ENCODE data around the gene POSTN.

The POSTN gene

GRCh38 chr13:37641391-37641790 is 42.8 kb upstream of the POSTN start:
- Histone ChIP-seq H3K9me3 (ENCODE audit: insufficient read depth, low read length) (no peaks in the 10 kb centered on the region), H3K9ac (ENCODE audit: low read length) (no peak overlapping the region), H3K27ac (ENCODE audit: low read length) (no peak overlapping the region), H3K27me3 (ENCODE audit: low read depth, low read length) (no peaks in the 10 kb centered on the region), H3K79me2 (ENCODE audit: low read length) (no peaks in the 10 kb centered on the region), H4K20me1 (ENCODE audit: insufficient read depth, low read length) (no peaks in the 10 kb centered on the region), H3K4me1 (ENCODE audit: low read length) (peaks cover 19% of the 10 kb centered on the region), H3K36me3 (replicated peaks; ENCODE audit: low read depth, low read length) (no peaks in the 10 kb centered on the region), H2AFZ (ENCODE audit: low read depth, low read length) (no peak overlapping the region), H3K4me3 (ENCODE audit: low read length) (no peak overlapping the region), H3K4me2 (ENCODE audit: low read length) (no peak overlapping the region)
- TF ChIP-seq CTCF (IDR thresholded peaks at IDR 0.05; ENCODE audit: low read depth, low read length) = no peak
- no peak for TF ChIP-seq EZH2phosphoT487 (IDR thresholded peaks at IDR 0.05; ENCODE audit: low read depth)

DNA sequence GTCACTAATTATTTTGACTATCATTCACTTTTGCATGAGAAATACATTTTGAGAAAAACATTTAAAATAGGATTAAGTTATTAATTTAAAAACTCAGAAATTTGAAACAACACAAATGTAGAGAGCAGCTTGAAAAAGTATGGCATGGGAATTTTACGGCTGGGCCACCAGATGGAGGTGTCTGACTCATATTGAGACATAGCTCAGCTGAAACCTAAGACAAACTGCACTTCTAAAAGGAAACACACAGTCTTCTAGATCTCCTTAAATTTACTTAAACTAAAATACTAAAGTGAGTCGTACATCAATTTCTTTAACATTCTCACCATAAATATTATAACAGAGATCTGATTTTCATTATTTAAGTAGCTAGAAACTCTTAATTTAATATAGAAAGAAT is 41.9 kb upstream of the POSTN start:
- no peak overlapping the region for H2AFZ ChIP-seq (ENCODE audit: low read depth, low read length)

DNA sequence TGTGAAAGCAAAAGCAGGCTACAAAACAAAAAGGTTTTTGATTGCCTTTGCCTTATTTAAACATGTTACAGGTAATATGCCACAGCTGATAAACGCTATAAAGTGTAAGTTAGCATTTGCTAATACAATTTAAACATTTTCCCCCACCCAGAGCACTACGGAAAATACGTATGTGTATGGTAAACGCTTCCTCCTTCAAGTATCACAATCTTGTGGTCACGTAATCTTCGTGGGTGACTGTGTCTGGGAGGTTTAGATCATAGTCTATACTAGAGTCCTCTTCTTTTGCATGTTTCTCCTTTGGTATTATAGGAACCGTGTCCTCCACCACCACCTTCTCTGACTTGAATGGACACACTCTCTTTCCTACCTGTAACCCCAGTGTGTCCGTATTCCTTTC is 38.1 kb upstream of the POSTN start:
- Histone ChIP-seq H2AFZ (ENCODE audit: low read depth, low read length) (peak overlapping the region; percentile 28; the same call in 1 of the 2 replicates), H3K79me2 (ENCODE audit: low read length) (no peaks in the 10 kb centered on the region), H3K4me3 (ENCODE audit: low read length) (peak overlapping the region; percentile 37), H3K4me2 (ENCODE audit: low read length) (peak overlapping the region; percentile 42), H3K27ac (ENCODE audit: low read length) (no peak overlapping the region), H3K9ac (ENCODE audit: low read length) (no peak overlapping the region), H3K36me3 (replicated peaks; ENCODE audit: low read depth, low read length) (no peaks in the 10 kb centered on the region), H3K9me3 (ENCODE audit: insufficient read depth, low read length) (no peaks in the 10 kb centered on the region), H4K20me1 (ENCODE audit: insufficient read depth, low read length) (no peaks in the 10 kb centered on the region), H3K27me3 (ENCODE audit: low read depth, low read length) (no peaks in the 10 kb centered on the region), H3K4me1 (ENCODE audit: low read length) (peaks cover 19% of the 10 kb centered on the region)
- TF ChIP-seq EZH2phosphoT487 (IDR thresholded peaks at IDR 0.05; ENCODE audit: low read depth) = no peak
- no peak for TF ChIP-seq CTCF (IDR thresholded peaks at IDR 0.05; ENCODE audit: low read depth, low read length)

More for the DNA sequence above, 41.9 kb upstream of the POSTN start:
- peak; percentile 61 for TF ChIP-seq CTCF (IDR thresholded peaks at IDR 0.05; ENCODE audit: low read depth, low read length)
- TF ChIP-seq EZH2phosphoT487 (IDR thresholded peaks at IDR 0.05; ENCODE audit: low read depth) = no peak
- H3K4me2 ChIP-seq (ENCODE audit: low read length) = no peak overlapping the region
- no peaks in the 10 kb centered on the region for H4K20me1 ChIP-seq (ENCODE audit: insufficient read depth, low read length)
- H3K36me3 ChIP-seq (replicated peaks; ENCODE audit: low read depth, low read length) = no peaks in the 10 kb centered on the region
- H3K9me3 ChIP-seq (ENCODE audit: insufficient read depth, low read length) = no peaks in the 10 kb centered on the region
- H3K79me2 ChIP-seq (ENCODE audit: low read length) = no peaks in the 10 kb centered on the region
- H3K4me1 ChIP-seq (ENCODE audit: low read length) = peaks cover 19% of the 10 kb centered on the region
- no peaks in the 10 kb centered on the region for H3K27me3 ChIP-seq (ENCODE audit: low read depth, low read length)
- no peak overlapping the region for H3K27ac ChIP-seq (ENCODE audit: low read length)
- H3K4me3 ChIP-seq (ENCODE audit: low read length) = no peak overlapping the region
- H3K9ac ChIP-seq (ENCODE audit: low read length) = no peak overlapping the region

- peaks cover 8% of the 10 kb centered on the region; the same call in 1 of the 2 replicates for H3K4me1 ChIP-seq (ENCODE audit: low read length)
- H3K4me3 ChIP-seq (ENCODE audit: low read length) = no peak overlapping the region
- no peaks in the 10 kb centered on the region for H3K27me3 ChIP-seq (ENCODE audit: low read depth, low read length)
- no peak overlapping the region for H3K4me2 ChIP-seq (ENCODE audit: low read length)
- no peak overlapping the region for H3K9ac ChIP-seq (ENCODE audit: low read length)
- H4K20me1 ChIP-seq (ENCODE audit: insufficient read depth, low read length) = no peaks in the 10 kb centered on the region
- no peaks in the 10 kb centered on the region for H3K36me3 ChIP-seq (replicated peaks; ENCODE audit: low read depth, low read length)
- H3K79me2 ChIP-seq (ENCODE audit: low read length) = no peaks in the 10 kb centered on the region
- no peaks in the 10 kb centered on the region for H3K9me3 ChIP-seq (ENCODE audit: insufficient read depth, low read length)
- H2AFZ ChIP-seq (ENCODE audit: low read depth, low read length) = no peak overlapping the region
- H3K27ac ChIP-seq (ENCODE audit: low read length) = no peak overlapping the region
- TF ChIP-seq EZH2phosphoT487 (IDR thresholded peaks at IDR 0.05; ENCODE audit: low read depth) (no peak), CTCF (IDR thresholded peaks at IDR 0.05; ENCODE audit: low read depth, low read length) (no peak)
These were observed 33.7 kb upstream of the POSTN start for GRCh38 chr13:37632294-37632693.

All from OCI-LY3 (cell line).